Endothelial cell of umbilical vein (primary cell): ENCODE measurements around the gene SEZ6. TPM values are rescaled to one million over a fixed set of nuclear protein-coding genes. Genes with fewer than 3 reads are reported as not detected.
A peak's percentile ranks its signal among the peaks of the same experiment; 100 is the strongest.

ENCODE experiments used
- BruUV-seq: library from RNA; stranded (reverse); fragments of 400-500 nt; replicated peaks from 2 replicates; lab custom pipeline; 2021; lab: Mats Ljungman, UMichigan
- CTCF ChIA-PET: fragments of 300-600, 350-600 bp; sonication (Branson Sonifier 250); formaldehyde crosslinking; loops from one replicate; lab custom pipeline; 2021; ENCODE audit warnings: antibody characterized with exemption, inconsistent platforms; lab: Charles Lee
- POLR2A ChIA-PET: fragments of 300-600, 350-600 bp; sonication (Branson Sonifier 250); formaldehyde crosslinking; loops from one replicate; lab custom pipeline; 2021; ENCODE audit warnings: antibody characterized with exemption, inconsistent platforms; lab: Charles Lee
- DNase-seq: peaks from one replicate; pipeline ENCODE4 v3.0.0-alpha.2; 2011; ENCODE audit warnings: low read depth, low spot score
- FAIRE-seq: peaks from 2 replicates; lab custom pipeline; 2011; peaks lifted over from hg19 to GRCh38; lab: Jason Lieb, UNC
- H2AFZ ChIP-seq: 2 replicates; pipeline ENCODE4 v1.6.0; 2012; ENCODE audit warnings: low read depth, low read length, control low read depth, inconsistent platforms
- H3K27ac ChIP-seq: 2 replicates; pipeline ENCODE4 v1.5.1; 2011; ENCODE audit warnings: low read depth, mild to moderate bottlenecking, control low read depth, low read length, moderate library complexity; ENCODE audit not compliant: insufficient read depth
- H3K27me3 ChIP-seq, 2 experiments: 2 replicates each; pipeline versions ENCODE4 v1.6.0 to v1.6.1; 2011; ENCODE audit warnings: low read length in 2 of 2, mixed read lengths in 1 of 2; ENCODE audit not compliant: control insufficient read depth in 2 of 2, insufficient read depth in 2 of 2
- H3K36me3 ChIP-seq, 2 experiments: 2 replicates in 1 of 2; 3 replicates in 1 of 2; pipeline ENCODE4 v1.5.1; 2011; ENCODE audit warnings: low read length in 2 of 2, mild to moderate bottlenecking in 1 of 2, moderate library complexity in 1 of 2; ENCODE audit not compliant: control insufficient read depth in 2 of 2, insufficient read depth in 2 of 2; ENCODE audit errors: extremely low read depth in 1 of 2
- H3K4me1 ChIP-seq: 3 replicates; pipeline ENCODE4 v1.5.1; 2011; ENCODE audit warnings: mild to moderate bottlenecking, low read length; ENCODE audit not compliant: control insufficient read depth, insufficient read depth; ENCODE audit errors: extremely low read depth
- H3K4me2 ChIP-seq: 2 replicates; pipeline ENCODE4 v1.6.1; 2011; ENCODE audit warnings: low read length, control low read depth, mixed read lengths; ENCODE audit not compliant: insufficient read depth
- H3K4me3 ChIP-seq, 3 experiments: fragments of 200-600 bp in 1 of 3; sonication (generic), shearing (Covaris generic) in 1 of 3; replicated peaks in 1 of 3; 2 replicates each; pipeline ENCODE4 v1.5.1; 2011 to 2016; ENCODE audit warnings: control low read depth in 3 of 3, low read length in 3 of 3, mild to moderate bottlenecking in 2 of 3, inconsistent platforms in 1 of 3, low read depth in 1 of 3, moderate library complexity in 1 of 3; ENCODE audit not compliant: insufficient read depth in 1 of 3
- H3K79me2 ChIP-seq: 2 replicates; pipeline ENCODE4 v1.6.0; 2012; ENCODE audit warnings: low read length, inconsistent platforms; ENCODE audit not compliant: control insufficient read depth, insufficient read depth
- H3K9ac ChIP-seq: replicated peaks from 2 replicates; pipeline ENCODE3; 2011; ENCODE audit warnings: low read length, control low read depth; ENCODE audit not compliant: insufficient read depth; ENCODE audit errors: extremely low read depth
- H3K9me1 ChIP-seq: replicated peaks from 3 replicates; pipeline ENCODE4 v1.6.0; 2011; ENCODE audit warnings: mild to moderate bottlenecking, low read length; ENCODE audit not compliant: control insufficient read depth, insufficient read depth; ENCODE audit errors: extremely low read depth
- H3K9me3 ChIP-seq: replicated peaks from 2 replicates; pipeline ENCODE4 v1.5.1; 2012; ENCODE audit warnings: low read length, inconsistent platforms; ENCODE audit not compliant: control insufficient read depth, insufficient read depth
- H4K20me1 ChIP-seq: replicated peaks from 2 replicates; pipeline ENCODE3; 2011; ENCODE audit warnings: mild to moderate bottlenecking, low read length; ENCODE audit not compliant: control insufficient read depth, insufficient read depth; ENCODE audit errors: extremely low read depth
- CTCF ChIP-seq, 2 donors: IDR thresholded peaks; 1 replicate in 1 of 2; 2 replicates in 1 of 2; pipeline ENCODE4 v1.5.1; 2011; ENCODE audit warnings: low read length in 2 of 2, mild to moderate bottlenecking in 2 of 2, moderate library complexity in 2 of 2, control low read depth in 1 of 2, inconsistent platforms in 1 of 2, low read depth in 1 of 2; ENCODE audit not compliant: insufficient read depth in 1 of 2; ENCODE audit errors: extremely low read depth in 1 of 2
- EZH2 ChIP-seq: IDR thresholded peaks from 2 replicates; pipeline ENCODE4 v1.6.1; 2012; ENCODE audit warnings: borderline replicate concordance, low read depth, mild to moderate bottlenecking, moderate library complexity, low read length, inconsistent platforms; ENCODE audit not compliant: severe bottlenecking
- FOS ChIP-seq: IDR thresholded peaks from 2 replicates; pipeline ENCODE4 v1.6.1; 2011; ENCODE audit warnings: mild to moderate bottlenecking, low read length, moderate library complexity, borderline replicate concordance; ENCODE audit not compliant: insufficient read depth
- GATA2 ChIP-seq: IDR thresholded peaks from 2 replicates; pipeline ENCODE4 v1.7.0; 2011; ENCODE audit warnings: low read depth, mild to moderate bottlenecking, moderate library complexity, mixed read lengths, low read length; ENCODE audit not compliant: insufficient read length, insufficient read depth
- JUN ChIP-seq: IDR thresholded peaks from 2 replicates; pipeline ENCODE4 v1.6.1; 2011; ENCODE audit warnings: borderline replicate concordance, low read depth; ENCODE audit not compliant: insufficient read length, insufficient read depth
- MAX ChIP-seq: IDR thresholded peaks from 2 replicates; pipeline ENCODE4 v1.6.1; 2011; ENCODE audit not compliant: insufficient read depth, insufficient read length
- MYC ChIP-seq: IDR thresholded peaks from one replicate; pipeline ENCODE4 v1.6.1; 2011; ENCODE audit warnings: mild to moderate bottlenecking, low read depth, low read length
- dilution Hi-C: fragments of 300-500 bp; cut with MboI; formaldehyde crosslinking; loops from one replicate; pipeline ENCODE4 v1.15.0; 2019; ENCODE audit warnings: low sequenced_read_pairs; ENCODE audit not compliant: extremely low pct_ligation_motif_present
- intact Hi-C: fragments of 100-400 bp; cut with micrococcal nuclease; formaldehyde crosslinking; loops from one replicate; pipeline ENCODE4 v1.10.0; 2022
- polyA plus RNA-seq, 4 experiments: library from polyadenylated mRNA; depleted of rRNA in 3 of 4; stranded (reverse) in 3 of 4; unstranded in 1 of 4; fragments of >200 nt; gene quantifications; 2 replicates each; pipeline versions ENCODE4 v1.2.1 to v1.2.3, GENCODE V29; 2011 to 2012; ENCODE audit warnings: missing spikeins in 1 of 4
- total RNA-seq: library from RNA; stranded (reverse); gene quantifications from 2 replicates; pipeline ENCODE4 v1.2.3, GENCODE V29; 2021

SEZ6 gene
- total and polyA plus RNA-seq, 2 donors (not counting 3 experiments of a cell fraction or from before 2014, with no cell fraction given) = not detected

- H3K36me3 ChIP-seq = peaks cover 19 to 54% of the 10 kb centered on the region in 2 experiments
- TF ChIP-seq CTCF (IDR thresholded peaks at IDR 0.05; ENCODE audit: extremely low read depth in 1 of 2, insufficient read depth in 1 of 2, low read depth in 1 of 2, low read length in 2 of 2) = no peak
- TF ChIP-seq MYC = no peak
- TF ChIP-seq GATA2 = no peak
- peak; percentile 76 for TF ChIP-seq FOS
- peak; percentile 64 for TF ChIP-seq JUN
- TF ChIP-seq MAX = no peak
- no peak for TF ChIP-seq EZH2
- peaks cover 21% of the 10 kb centered on the region for H3K4me1 ChIP-seq
- no peaks in the 10 kb centered on the region for H4K20me1 ChIP-seq
- H3K27ac ChIP-seq = peak overlapping the region; percentile 22
- no peak overlapping the region for H3K9ac ChIP-seq
- CTCF ChIA-PET = interaction anchor here (0.9 to 7.3 kb wide), 10 partner anchors 8 to 182 kb away, joined by 3 to 62 read pairs (median 6); partner anchors contain the start of genes FAM222B, FLOT2 and TLCD1
- H3K4me3 ChIP-seq = no peak overlapping the region
- H3K27me3 ChIP-seq = no peaks in the 10 kb centered on the region
- POLR2A ChIA-PET = interaction anchor here (0.6 to 1.6 kb wide), 2 partner anchors 8 to 17 kb away, joined by 3 to 5 read pairs; no protein-coding TSS in a partner anchor
- intact Hi-C loops = no loop called here
- no peak overlapping the region for H3K4me2 ChIP-seq
- no peaks in the 10 kb centered on the region for H3K9me3 ChIP-seq
- BruUV-seq = no TSS peak
- H3K9me1 ChIP-seq = no peaks in the 10 kb centered on the region
- FAIRE-seq = peak; percentile 77
- no peak overlapping the region for H2AFZ ChIP-seq
- DNase-seq = peak; percentile 83
- dilution Hi-C loops = no loop called here
- no peaks in the 10 kb centered on the region for H3K79me2 ChIP-seq
These were observed 97.1 kb downstream of the SEZ6 start for GRCh38 chr17:28908640-28909167.
